Left colon (tissue), 2 donors: ENCODE results near the gene POTEJ. TPM values are rescaled to one million over a fixed set of nuclear protein-coding genes. Genes with fewer than 3 reads are reported as not detected.
"Not testable (repeated sequence)": the region's sequence is repeated elsewhere in the genome, so short reads cannot be mapped to it uniquely, and the experiment has no call there.

ENCODE experiments used
- ATAC-seq: fragments of 200-7000 bp; cut with Tn5 transposase; one replicate; pipeline ENCODE4 v1.9.1; 2020; ENCODE audit warnings: mild to moderate bottlenecking, moderate library complexity
- DNase-seq, 2 donors: peaks; one replicate each; pipeline ENCODE4 v3.0.0-alpha.2; 2020
- intact Hi-C, 2 donors: fragments of 100-400 bp; cut with DNase I in 1 of 2; cut with micrococcal nuclease in 1 of 2; formaldehyde crosslinking; loops; one replicate each; pipeline versions ENCODE4 v1.11.2 to v1.14.0; 2022; cut with DNase I, micrococcal nuclease
- total RNA-seq, 2 donors: library from RNA; stranded (reverse); fragmentation: NEBNext Ultra II Directional; extraction: Animal tissue kit (Norgen Biotek cat#: 25700); gene quantifications; one replicate each; pipeline ENCODE4 v1.2.1, GENCODE V29; 2021
- donor health status: DM: no; HTN: no; CAD: no.
- donor health status: DM: yes; HTN: yes; CAD: no.

Gene POTEJ
- total RNA-seq, 2 donors from 2014 or later, result 0.08 to 0.15 TPM

- intact Hi-C loops, DNase-seq, ATAC-seq: not testable (repeated sequence)
Observed at GRCh38 chr2:130703250-130703649, 92.0 kb downstream of the POTEJ start.

Other genes starting within 250 kb of the POTEJ start
- under 1 TPM; 0.06 to 0.08 TPM for gene POTEI, start 102.1 kb upstream of the POTEJ start, total RNA-seq
- gene CFC1B, start 90.2 kb upstream of the POTEJ start, total RNA-seq, result not detected
- gene CFC1, start 11.9 kb upstream of the POTEJ start, total RNA-seq, result under 1 TPM; 0.58 to 0.73 TPM
- gene GPR148, start 117.6 kb downstream of the POTEJ start, total RNA-seq, result not detected
- gene AMER3, start 144.1 kb downstream of the POTEJ start, total RNA-seq, result under 1 TPM; 0.40 to 0.42 TPM
- gene ARHGEF4, start 225.5 kb downstream of the POTEJ start, total RNA-seq, result 1 to 10 TPM; 1.1 to 3.0 TPM